H9 (cell line): ENCODE data around the gene GATA3. TPM values are rescaled to one million over a fixed set of nuclear protein-coding genes. Genes with fewer than 3 reads are reported as not detected.

Source experiments
- DNase-seq: peaks from one replicate; pipeline ENCODE4 v3.0.0-alpha.2; 2017
- H2AFZ ChIP-seq: one replicate; pipeline ENCODE4 v1.6.1; 2013; ENCODE audit warnings: mild to moderate bottlenecking, low read length, control low read depth, moderate library complexity
- H2AK5ac ChIP-seq: 2 replicates; pipeline ENCODE4 v1.6.1; 2013; ENCODE audit warnings: low read length, control low read depth, mixed read lengths; ENCODE audit not compliant: insufficient read length
- H2BK120ac ChIP-seq: one replicate; pipeline ENCODE4 v1.6.1; 2013; ENCODE audit warnings: low read depth, mild to moderate bottlenecking, low read length, control low read depth, inconsistent platforms; ENCODE audit not compliant: poor library complexity, severe bottlenecking
- H2BK12ac ChIP-seq: 2 replicates; pipeline ENCODE4 v1.6.1; 2013; ENCODE audit warnings: low read length, control low read depth, mixed read lengths, low read depth; ENCODE audit not compliant: insufficient read length
- H2BK15ac ChIP-seq: 2 replicates; pipeline ENCODE4 v1.6.1; 2013; ENCODE audit warnings: low read depth, low read length, control low read depth
- H2BK20ac ChIP-seq: one replicate; pipeline ENCODE4 v1.6.1; 2013; ENCODE audit warnings: low read depth, mild to moderate bottlenecking, low read length, control low read depth, inconsistent platforms; ENCODE audit not compliant: poor library complexity, severe bottlenecking
- H2BK5ac ChIP-seq: 2 replicates; pipeline ENCODE4 v1.6.1; 2013; ENCODE audit warnings: low read length, control low read depth, mixed read lengths; ENCODE audit not compliant: insufficient read length
- H3K14ac ChIP-seq: 2 replicates; pipeline ENCODE4 v1.6.1; 2013; ENCODE audit warnings: low read length, control low read depth; ENCODE audit not compliant: insufficient read depth
- H3K18ac ChIP-seq: 2 replicates; pipeline ENCODE4 v1.6.1; 2013; ENCODE audit warnings: low read depth, mild to moderate bottlenecking, mixed read lengths, low read length, control low read depth; ENCODE audit not compliant: insufficient read length
- H3K23ac ChIP-seq: 2 replicates; pipeline ENCODE4 v1.6.1; 2013; ENCODE audit warnings: low read length, control low read depth, mixed read lengths, low read depth; ENCODE audit not compliant: insufficient read length
- H3K23me2 ChIP-seq: 2 replicates; pipeline ENCODE4 v1.6.1; 2013; ENCODE audit warnings: low read depth, mild to moderate bottlenecking, mixed read lengths, low read length, control low read depth; ENCODE audit not compliant: insufficient read length, poor library complexity, severe bottlenecking
- H3K27ac ChIP-seq: 2 replicates; pipeline ENCODE4 v1.5.1; 2013; ENCODE audit warnings: low read length, control low read depth, mixed read lengths, low read depth; ENCODE audit not compliant: insufficient read length
- H3K27me3 ChIP-seq: 2 replicates; pipeline ENCODE4 v1.6.1; 2013; ENCODE audit warnings: low read length, control low read depth, inconsistent platforms; ENCODE audit not compliant: insufficient read depth
- H3K4ac ChIP-seq: 2 replicates; pipeline ENCODE4 v1.6.1; 2013; ENCODE audit warnings: low read depth, mild to moderate bottlenecking, control low read depth, inconsistent platforms, low read length, moderate library complexity
- H3K4me1 ChIP-seq: 2 replicates; pipeline ENCODE4 v1.6.1; 2013; ENCODE audit warnings: low read length, control low read depth, inconsistent platforms; ENCODE audit not compliant: insufficient read depth
- H3K4me2 ChIP-seq: 2 replicates; pipeline ENCODE4 v1.6.1; 2013; ENCODE audit warnings: low read length, control low read depth, mixed read lengths; ENCODE audit not compliant: insufficient read length, insufficient read depth
- H3K56ac ChIP-seq: 2 replicates; pipeline ENCODE4 v1.6.1; 2013; ENCODE audit warnings: low read depth, mild to moderate bottlenecking, mixed read lengths, low read length, control low read depth; ENCODE audit not compliant: insufficient read length
- H3K79me1 ChIP-seq: 2 replicates; pipeline ENCODE4 v1.6.1; 2013; ENCODE audit warnings: low read depth, mild to moderate bottlenecking, moderate library complexity, low read length, control low read depth, inconsistent platforms; ENCODE audit not compliant: insufficient read depth, poor library complexity, severe bottlenecking
- H3K79me2 ChIP-seq: 2 replicates; pipeline ENCODE4 v1.6.1; 2013; ENCODE audit warnings: low read length, control low read depth, inconsistent platforms; ENCODE audit not compliant: insufficient read depth
- H3K9ac ChIP-seq: 2 replicates; pipeline ENCODE4 v1.6.1; 2013; ENCODE audit warnings: low read length, control low read depth, mixed read lengths; ENCODE audit not compliant: insufficient read length; ENCODE audit errors: extremely low read depth
- H3K9me3 ChIP-seq: one replicate; pipeline ENCODE4 v1.6.1; 2013; ENCODE audit warnings: low read depth, low read length, inconsistent platforms; ENCODE audit not compliant: control insufficient read depth
- H3T11ph ChIP-seq: one replicate; pipeline ENCODE4 v1.6.1; 2013; ENCODE audit warnings: mild to moderate bottlenecking, low read length, control low read depth, inconsistent platforms
- H4K20me1 ChIP-seq: one replicate; pipeline ENCODE4 v1.6.1; 2013; ENCODE audit not compliant: control insufficient read depth, insufficient read length, insufficient read depth
- H4K5ac ChIP-seq: 2 replicates; pipeline ENCODE4 v1.6.1; 2013; ENCODE audit warnings: low read depth, mild to moderate bottlenecking, mixed read lengths, low read length, control low read depth; ENCODE audit not compliant: insufficient read length
- H4K8ac ChIP-seq: replicated peaks from 2 replicates; pipeline ENCODE4 v1.6.1; 2013; ENCODE audit warnings: low read length, control low read depth, mixed read lengths, low read depth; ENCODE audit not compliant: insufficient read length
- H4K91ac ChIP-seq: 2 replicates; pipeline ENCODE4 v1.6.1; 2013; ENCODE audit warnings: low read depth, mild to moderate bottlenecking, moderate library complexity, mixed read lengths, low read length, control low read depth; ENCODE audit not compliant: insufficient read length
- H3K27ac Mint-ChIP-seq, 3 experiments: 2 replicates in 2 of 3; 3 replicates in 1 of 3; pipeline ENCODE4 v1.8.0; 2020 to 2021; ENCODE audit warnings: mixed read lengths in 3 of 3, mild to moderate bottlenecking in 1 of 3, moderate library complexity in 1 of 3
- H3K27me3 Mint-ChIP-seq: 2 replicates; pipeline ENCODE4 v1.8.0; 2021; ENCODE audit warnings: low read depth, mild to moderate bottlenecking, moderate library complexity, mixed read lengths
- H3K36me3 Mint-ChIP-seq, 3 experiments: 2 replicates in 2 of 3; 3 replicates in 1 of 3; pipeline ENCODE4 v1.8.0; 2020 to 2021; ENCODE audit warnings: low read depth in 3 of 3, mixed read lengths in 3 of 3; ENCODE audit not compliant: insufficient read depth in 1 of 3
- H3K4me1 Mint-ChIP-seq, 2 experiments: 2 replicates each; pipeline ENCODE4 v1.8.0; 2020; ENCODE audit warnings: mixed read lengths in 2 of 2
- H3K4me3 Mint-ChIP-seq, 2 experiments: 2 replicates in 1 of 2; 3 replicates in 1 of 2; pipeline ENCODE4 v1.8.0; 2020 to 2021; ENCODE audit warnings: mild to moderate bottlenecking in 2 of 2, mixed read lengths in 2 of 2, moderate library complexity in 1 of 2
- H3K9me3 Mint-ChIP-seq, 2 experiments: 2 replicates in 1 of 2; 3 replicates in 1 of 2; pipeline ENCODE4 v1.8.0; 2020; ENCODE audit warnings: mild to moderate bottlenecking in 2 of 2, mixed read lengths in 2 of 2, moderate library complexity in 1 of 2
- WGBS: extraction: QIAGEN DNeasy Blood & Tissue Kit; methylation state at CpG from one replicate; pipeline ENCODE4 v1.1.7; 2013; ENCODE audit warnings: missing lambda C conversion rate, low lambda C conversion rate, mixed read lengths; ENCODE audit not compliant: insufficient read length; ENCODE audit errors: extremely low coverage; 5-methylcytosine and 5-hydroxymethylcytosine counted together
- total RNA-seq: library from RNA; stranded (reverse); gene quantifications from 2 replicates; pipeline ENCODE4 v1.2.1, GENCODE V29; 2021
- TF ChIP-seq, protein P1 (sequence below): fragments of 200-600 bp; sonication (generic); conservative IDR thresholded peaks from 3 replicates; pipeline ENCODE4 v1.8.0; 2021; ENCODE audit warnings: antibody characterized with exemption, mild to moderate bottlenecking

GATA3 gene
- total RNA-seq, 1 experiment from 2014 or later = 0.31 TPM

DNA sequence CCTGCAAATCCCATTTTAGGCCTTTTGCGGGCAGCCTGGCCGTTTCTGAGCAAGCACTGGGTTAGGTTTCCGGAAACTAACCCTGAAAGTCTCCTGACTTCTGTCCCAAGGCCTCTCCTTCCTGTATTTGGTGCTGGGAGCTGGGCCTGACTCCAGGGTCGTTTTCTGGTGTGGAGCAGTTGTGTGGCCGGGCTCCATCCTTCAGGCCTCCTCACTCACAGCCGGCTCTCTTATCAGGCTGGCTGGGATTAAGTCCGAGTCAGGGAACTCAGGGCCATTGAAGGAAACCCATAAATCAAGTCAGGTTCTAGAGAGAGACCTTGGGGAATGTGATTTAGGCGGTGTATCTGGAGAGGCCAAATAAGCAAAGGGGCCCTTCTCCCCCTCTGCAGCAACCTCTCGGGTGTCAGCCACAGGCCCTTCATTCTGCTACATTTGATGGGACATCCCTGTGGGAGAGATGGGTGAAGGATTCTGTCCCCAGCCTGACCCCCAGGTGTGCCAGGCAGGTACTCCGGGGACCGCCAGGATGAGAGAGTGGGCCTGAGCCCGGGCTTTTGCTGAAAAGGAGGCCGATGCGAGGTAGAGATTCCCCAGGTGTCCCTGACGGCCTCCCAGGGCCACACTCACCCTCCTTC is 3.3 kb downstream of the GATA3 start:
- H3K4me1 ChIP-seq = peaks cover 11% of the 10 kb centered on the region; the same call in 1 of the 2 replicates
- H2BK5ac ChIP-seq = no peak overlapping the region
- DNase-seq = no peak
- no peak overlapping the region for H2BK120ac ChIP-seq
- H3K4me2 ChIP-seq = peak overlapping the region; percentile 46
- no peaks in the 10 kb centered on the region; a peak in 1 of 5 replicates for H3K9me3 Mint-ChIP-seq
- no peak overlapping the region for H3K14ac ChIP-seq
- no peaks in the 10 kb centered on the region for H3K9me3 ChIP-seq
- no peak overlapping the region for H3K56ac ChIP-seq
- H3K27me3 ChIP-seq = peaks cover 85% of the 10 kb centered on the region
- H4K8ac ChIP-seq = no peak overlapping the region
- H3K23me2 ChIP-seq = peaks cover 39% of the 10 kb centered on the region
- H3T11ph ChIP-seq = no peak overlapping the region
- no peaks in the 10 kb centered on the region for H3K79me2 ChIP-seq
- no peak overlapping the region for H4K5ac ChIP-seq
- H2BK15ac ChIP-seq = no peak overlapping the region
- H3K79me1 ChIP-seq = no peaks in the 10 kb centered on the region
- no peak overlapping the region for H3K9ac ChIP-seq
- peaks cover 97% of the 10 kb centered on the region for H3K27me3 Mint-ChIP-seq
- no peak overlapping the region for H2BK12ac ChIP-seq
- H2AFZ ChIP-seq = no peak overlapping the region
- no peak overlapping the region for H2BK20ac ChIP-seq
- no peak overlapping the region for H4K91ac ChIP-seq
- peak overlapping the region; percentile 19 to 74; a peak in 4 of 5 replicates for H3K4me3 Mint-ChIP-seq
- peaks cover 66 to 80% of the 10 kb centered on the region in 2 experiments for H3K4me1 Mint-ChIP-seq
- H2AK5ac ChIP-seq = no peak overlapping the region
- H3K27ac ChIP-seq = no peak overlapping the region
- H3K36me3 Mint-ChIP-seq = no peaks in the 10 kb centered on the region; a peak in 1 of 7 replicates
- TF ChIP-seq, protein P1, sequence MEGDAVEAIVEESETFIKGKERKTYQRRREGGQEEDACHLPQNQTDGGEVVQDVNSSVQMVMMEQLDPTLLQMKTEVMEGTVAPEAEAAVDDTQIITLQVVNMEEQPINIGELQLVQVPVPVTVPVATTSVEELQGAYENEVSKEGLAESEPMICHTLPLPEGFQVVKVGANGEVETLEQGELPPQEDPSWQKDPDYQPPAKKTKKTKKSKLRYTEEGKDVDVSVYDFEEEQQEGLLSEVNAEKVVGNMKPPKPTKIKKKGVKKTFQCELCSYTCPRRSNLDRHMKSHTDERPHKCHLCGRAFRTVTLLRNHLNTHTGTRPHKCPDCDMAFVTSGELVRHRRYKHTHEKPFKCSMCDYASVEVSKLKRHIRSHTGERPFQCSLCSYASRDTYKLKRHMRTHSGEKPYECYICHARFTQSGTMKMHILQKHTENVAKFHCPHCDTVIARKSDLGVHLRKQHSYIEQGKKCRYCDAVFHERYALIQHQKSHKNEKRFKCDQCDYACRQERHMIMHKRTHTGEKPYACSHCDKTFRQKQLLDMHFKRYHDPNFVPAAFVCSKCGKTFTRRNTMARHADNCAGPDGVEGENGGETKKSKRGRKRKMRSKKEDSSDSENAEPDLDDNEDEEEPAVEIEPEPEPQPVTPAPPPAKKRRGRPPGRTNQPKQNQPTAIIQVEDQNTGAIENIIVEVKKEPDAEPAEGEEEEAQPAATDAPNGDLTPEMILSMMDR = no peak
- no peak overlapping the region for H3K18ac ChIP-seq
- no CpG with 5 or more reads among the region's 15 CpGs for WGBS
- no peak overlapping the region for H3K4ac ChIP-seq
- no peak overlapping the region; a peak in 1 of 7 replicates for H3K27ac Mint-ChIP-seq
- H4K20me1 ChIP-seq = no peaks in the 10 kb centered on the region
- H3K23ac ChIP-seq = no peak overlapping the region
